Activated T-helper 1 cell treated with anti-CD3 and anti-CD28 coated beads, Interleukin-12 subunit alpha, Interleukin-12 subunit beta, Interleukin-2, Interleukin-4 antibody, amounts not matched to agents 30 ng/mL and 10 ng/mL and 1 ng/mL, durations not matched to agents 14 hours and 24 hours and 36 hours (primary cell): Measurements from ENCODE around the gene IFFO2. TPM values are rescaled to one million over a fixed set of nuclear protein-coding genes. Genes with fewer than 3 reads are reported as not detected.

Experiments
- DNase-seq: peaks from one replicate; pipeline ENCODE4 v3.0.0; 2021; ENCODE audit warnings: low spot score
- H3K27ac Mint-ChIP-seq: one replicate; pipeline ENCODE4 v1.8.0; 2021; ENCODE audit warnings: mild to moderate bottlenecking, mixed read lengths
- H3K27me3 Mint-ChIP-seq: one replicate; pipeline ENCODE4 v1.8.0; 2022; ENCODE audit warnings: mild to moderate bottlenecking, moderate library complexity, mixed read lengths; ENCODE audit not compliant: insufficient read depth
- H3K36me3 Mint-ChIP-seq: one replicate; pipeline ENCODE4 v1.8.0; 2021; ENCODE audit warnings: low read depth, mixed read lengths
- H3K4me1 Mint-ChIP-seq: one replicate; pipeline ENCODE4 v1.8.0; 2021; ENCODE audit warnings: low read depth, mixed read lengths
- H3K4me3 Mint-ChIP-seq: one replicate; pipeline ENCODE4 v1.8.0; 2021; ENCODE audit warnings: mild to moderate bottlenecking, moderate library complexity, mixed read lengths
- H3K9me3 Mint-ChIP-seq: one replicate; pipeline ENCODE4 v1.8.0; 2021; ENCODE audit warnings: mixed read lengths
- intact Hi-C: fragments of 100-400 bp; cut with micrococcal nuclease; formaldehyde crosslinking; loops from one replicate; pipeline ENCODE4 v1.15.1; 2024
- total RNA-seq: library from RNA; stranded (reverse); gene quantifications from 2 replicates; pipeline ENCODE4 v1.2.3, GENCODE V29; 2022

The IFFO2 gene
- total RNA-seq, 1 donor from 2014 or later, result 31.8 TPM

GRCh38 chr1:18954270-18955071, 2.0 kb downstream of the IFFO2 start:
- peak overlapping the region; percentile 80 for H3K27ac Mint-ChIP-seq
- intact Hi-C loops, result loop anchor here (5.0 kb wide), 2 partner anchors 133 to 1233 kb away; partner anchors contain the start of genes PLA2G2C and UBXN10
- no peak for DNase-seq
- H3K36me3 Mint-ChIP-seq, result peaks cover 21% of the 10 kb centered on the region
- no peaks in the 10 kb centered on the region for H3K9me3 Mint-ChIP-seq
- H3K4me3 Mint-ChIP-seq, result peak overlapping the region; percentile 89
- peaks cover 71% of the 10 kb centered on the region for H3K4me1 Mint-ChIP-seq
- H3K27me3 Mint-ChIP-seq, result peaks cover 11% of the 10 kb centered on the region

GRCh38 chr1:18953731-18954231, 2.7 kb downstream of the IFFO2 start:
- H3K4me3 Mint-ChIP-seq, result peak overlapping the region; percentile 89
- DNase-seq, result no peak
- intact Hi-C loops, result loop anchor here (2.0 to 5.0 kb wide), 2 partner anchors 121 to 1234 kb away; partner anchors contain the start of genes PLA2G2C and UBXN10
- peaks cover 7% of the 10 kb centered on the region for H3K27me3 Mint-ChIP-seq
- peaks cover 77% of the 10 kb centered on the region for H3K4me1 Mint-ChIP-seq
- H3K27ac Mint-ChIP-seq, result peak overlapping the region; percentile 25
- no peaks in the 10 kb centered on the region for H3K9me3 Mint-ChIP-seq
- peaks cover 21% of the 10 kb centered on the region for H3K36me3 Mint-ChIP-seq

GRCh38 chr1:18951818-18952391, 4.6 kb downstream of the IFFO2 start:
- Mint-ChIP-seq H3K9me3 (no peaks in the 10 kb centered on the region), H3K4me1 (peaks cover 84% of the 10 kb centered on the region), H3K27me3 (peaks cover 2% of the 10 kb centered on the region), H3K27ac (peak overlapping the region; percentile 99), H3K36me3 (peaks cover 26% of the 10 kb centered on the region), H3K4me3 (peak overlapping the region; percentile 89)
- intact Hi-C loops, result loop anchor here (1.0 to 5.0 kb wide), 8 partner anchors 26 to 1235 kb away; partner anchors contain the start of genes ALDH4A1, PLA2G2C and UBXN10
- DNase-seq, result peak; percentile 89

DNA sequence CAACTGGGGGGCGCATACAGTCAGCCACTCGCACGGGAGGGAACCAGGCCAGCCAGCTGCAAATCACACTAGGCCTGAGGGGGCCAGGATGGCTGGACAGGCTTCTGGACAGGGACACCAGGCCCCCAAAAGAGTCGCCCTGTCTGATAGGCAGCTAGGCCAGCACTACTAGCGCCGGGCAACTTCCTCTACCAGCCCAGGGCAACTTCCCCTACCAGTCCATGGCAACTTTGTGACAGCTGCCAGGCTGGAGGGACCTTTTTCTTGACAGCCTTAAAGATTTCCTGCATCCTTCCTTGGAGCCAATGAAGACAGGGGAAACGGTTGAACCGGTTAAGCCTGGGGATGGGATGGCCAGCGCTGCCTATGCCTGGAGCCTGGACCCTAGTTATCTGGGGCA, 5.1 kb downstream of the IFFO2 start:
- no peaks in the 10 kb centered on the region for H3K9me3 Mint-ChIP-seq
- peaks cover 26% of the 10 kb centered on the region for H3K36me3 Mint-ChIP-seq
- peak overlapping the region; percentile 89 for H3K4me3 Mint-ChIP-seq
- H3K27me3 Mint-ChIP-seq, result peaks cover 2% of the 10 kb centered on the region
- H3K27ac Mint-ChIP-seq, result peak overlapping the region; percentile 99
- DNase-seq, result no peak
- peaks cover 87% of the 10 kb centered on the region for H3K4me1 Mint-ChIP-seq
- intact Hi-C loops, result loop anchor here (2.0 to 5.0 kb wide), 2 partner anchors 45 to 1236 kb away; partner anchors contain the start of genes PLA2G2C and UBXN10

DNA sequence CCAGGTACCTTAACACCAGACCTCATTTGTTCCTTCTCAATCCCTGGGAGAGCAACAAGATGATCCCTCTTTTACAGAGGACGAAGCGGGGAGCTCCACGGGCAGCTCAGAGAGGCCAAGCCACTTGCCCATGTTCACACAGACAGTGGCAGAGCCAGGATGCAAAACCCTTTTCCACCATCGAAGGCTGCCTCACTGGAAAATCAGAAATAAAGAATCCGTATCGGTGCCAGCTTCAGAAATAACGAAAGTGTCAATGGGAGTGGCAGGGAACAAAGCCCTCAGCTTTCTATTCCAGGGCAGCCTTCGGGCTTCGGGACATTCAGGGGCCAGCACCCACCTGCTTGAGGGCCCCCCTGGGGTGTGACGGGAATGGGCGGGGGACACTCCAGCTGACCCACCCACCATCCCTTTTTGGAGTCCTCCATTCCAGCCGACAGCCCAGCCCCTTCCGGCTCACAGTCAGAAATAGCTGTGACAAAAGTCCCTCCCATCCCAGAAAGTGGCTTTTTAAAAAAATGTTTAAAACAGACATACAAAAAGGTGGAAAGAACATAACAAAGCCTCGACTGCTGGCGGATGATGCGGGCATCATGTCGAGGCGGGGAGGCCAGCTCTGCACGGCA, 6.0 kb downstream of the IFFO2 start:
- no peak for DNase-seq
- Mint-ChIP-seq H3K4me1 (peaks cover 93% of the 10 kb centered on the region), H3K36me3 (peaks cover 26% of the 10 kb centered on the region), H3K27me3 (peaks cover 2% of the 10 kb centered on the region), H3K4me3 (peak overlapping the region; percentile 89), H3K9me3 (no peaks in the 10 kb centered on the region), H3K27ac (peak overlapping the region; percentile 99)
- intact Hi-C loops, result loop anchor here (2.0 to 5.0 kb wide), 2 partner anchors 44 to 1237 kb away; partner anchors contain the start of genes PLA2G2C and UBXN10

DNA sequence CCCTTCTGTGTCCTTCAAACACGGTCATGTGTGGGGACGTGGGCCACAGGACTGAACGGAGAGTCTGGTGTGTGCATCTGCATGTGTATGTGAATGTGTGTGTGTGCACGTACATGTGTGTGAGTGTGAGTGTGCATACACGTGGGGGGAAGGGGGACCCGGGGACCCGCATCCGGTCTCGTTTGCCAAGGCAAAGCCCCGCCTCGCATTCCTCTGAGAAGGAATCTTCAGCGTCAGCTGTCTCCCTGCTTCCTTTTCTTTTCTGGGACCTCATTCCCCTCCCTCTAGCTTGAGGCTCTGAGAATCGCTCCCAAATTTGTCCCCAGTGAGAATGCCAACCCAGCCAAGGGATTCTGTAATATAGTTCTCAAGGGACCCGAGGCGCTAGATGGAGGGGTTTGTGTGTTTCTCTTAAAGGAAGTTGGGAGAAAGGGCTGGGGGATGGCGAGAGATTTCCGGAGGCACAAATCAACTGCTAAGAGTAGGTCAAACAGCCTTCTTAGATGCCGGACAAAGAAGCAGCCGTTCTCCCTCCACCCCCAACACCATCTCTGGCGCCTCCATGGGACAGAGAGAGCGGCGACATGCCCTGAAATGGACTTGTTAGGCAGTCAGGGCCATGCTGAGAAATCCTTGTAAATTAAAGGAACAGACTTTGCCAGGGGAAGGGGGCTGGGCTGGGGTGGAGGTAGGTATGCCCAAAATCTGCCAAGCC, 6.6 kb downstream of the IFFO2 start:
- Mint-ChIP-seq H3K36me3 (peaks cover 22% of the 10 kb centered on the region), H3K27me3 (peaks cover 2% of the 10 kb centered on the region), H3K27ac (peak overlapping the region; percentile 99), H3K9me3 (no peaks in the 10 kb centered on the region), H3K4me3 (peak overlapping the region; percentile 89), H3K4me1 (peaks cover 95% of the 10 kb centered on the region)
- intact Hi-C loops, result loop anchor here (2.0 to 5.0 kb wide), 2 partner anchors 43 to 1237 kb away; partner anchors contain the start of genes PLA2G2C and UBXN10
- no peak for DNase-seq

DNA sequence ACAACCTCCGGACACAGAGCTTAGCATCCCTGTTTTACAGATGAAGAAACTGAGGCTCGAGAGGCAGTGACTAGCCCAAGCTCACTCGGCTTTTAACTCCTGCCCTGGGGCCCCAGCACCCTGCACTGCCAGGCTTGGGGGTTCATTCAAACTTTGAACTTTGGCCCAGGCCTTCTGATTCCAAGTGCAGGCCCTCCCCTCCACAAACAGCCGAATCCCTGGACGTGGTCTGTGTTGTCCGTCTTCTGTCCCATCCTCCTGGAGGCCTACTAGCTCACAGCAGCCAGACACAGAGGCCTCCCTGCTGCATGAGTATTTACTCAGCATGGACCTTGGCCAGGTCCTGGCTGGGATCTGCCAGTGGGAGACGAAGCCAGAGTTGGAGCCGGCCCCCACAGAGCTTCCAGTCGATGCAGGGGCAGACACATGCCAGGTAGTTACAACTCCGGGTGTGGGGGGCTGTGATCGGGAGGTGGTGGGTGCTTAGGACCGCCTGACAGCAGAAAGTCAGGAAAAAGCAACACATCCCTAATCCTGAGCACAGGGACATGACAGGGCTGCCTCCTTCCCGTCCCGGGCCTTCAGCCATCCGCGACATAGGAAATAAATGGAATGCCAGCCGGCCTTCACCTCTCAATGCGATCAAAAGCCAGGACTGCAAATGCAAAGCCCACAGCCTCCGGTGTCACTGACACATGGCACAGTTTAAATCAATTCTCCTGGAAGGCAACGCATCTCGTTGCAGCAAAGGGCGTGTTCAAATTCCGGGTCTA, 7.4 kb downstream of the IFFO2 start:
- intact Hi-C loops, result no loop called here
- Mint-ChIP-seq H3K27ac (peak overlapping the region; percentile 99), H3K36me3 (peaks cover 15% of the 10 kb centered on the region), H3K9me3 (no peaks in the 10 kb centered on the region), H3K4me1 (peaks cover 94% of the 10 kb centered on the region), H3K4me3 (peak overlapping the region; percentile 89), H3K27me3 (peaks cover 2% of the 10 kb centered on the region)
- no peak for DNase-seq

- Mint-ChIP-seq H3K9me3 (no peaks in the 10 kb centered on the region), H3K27me3 (peaks cover 2% of the 10 kb centered on the region), H3K27ac (peak overlapping the region; percentile 75), H3K4me1 (peaks cover 94% of the 10 kb centered on the region), H3K36me3 (peaks cover 13% of the 10 kb centered on the region), H3K4me3 (peak overlapping the region; percentile 60)
- intact Hi-C loops, result no loop called here
- DNase-seq, result no peak
These were observed 8.2 kb downstream of the IFFO2 start for GRCh38 chr1:18948048-18948912.

DNA sequence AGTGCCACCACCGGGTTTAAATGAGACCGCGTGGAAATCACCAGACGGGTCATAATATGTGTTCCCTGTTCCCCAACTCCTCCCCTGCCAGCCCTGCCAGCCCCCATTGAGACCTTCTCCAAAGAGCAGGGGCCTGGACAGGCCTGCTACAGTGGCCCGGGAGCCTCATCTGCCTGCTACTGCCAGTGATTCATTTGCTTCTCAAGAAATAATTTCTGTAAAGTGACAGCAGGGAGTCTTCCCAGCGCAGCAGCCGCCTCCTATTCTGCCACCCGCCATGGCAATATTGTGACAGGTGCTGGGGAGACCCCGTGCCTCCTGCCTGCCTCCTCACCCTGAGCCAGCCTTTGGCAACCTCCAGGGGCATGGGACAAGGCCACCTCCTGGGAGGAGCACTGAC, 8.9 kb downstream of the IFFO2 start:
- intact Hi-C loops, result no loop called here
- Mint-ChIP-seq H3K4me1 (peaks cover 87% of the 10 kb centered on the region), H3K27me3 (peaks cover under 1% of the 10 kb centered on the region), H3K9me3 (no peaks in the 10 kb centered on the region), H3K4me3 (peak overlapping the region; percentile 60), H3K36me3 (peaks cover 11% of the 10 kb centered on the region), H3K27ac (peak overlapping the region; percentile 75)
- DNase-seq, result no peak

GRCh38 chr1:18946550-18947381, 9.7 kb downstream of the IFFO2 start:
- Mint-ChIP-seq H3K27ac (peak overlapping the region; percentile 26), H3K4me3 (no peak overlapping the region), H3K9me3 (no peaks in the 10 kb centered on the region), H3K4me1 (peaks cover 78% of the 10 kb centered on the region), H3K27me3 (no peaks in the 10 kb centered on the region), H3K36me3 (peaks cover 9% of the 10 kb centered on the region)
- DNase-seq, result no peak
- intact Hi-C loops, result no loop called here
